GM21390 (cell line): Measurements from ENCODE around the gene SOX11.

Experiments
- ATAC-seq: cut with Tn5 transposase; IDR thresholded peaks from one replicate; pipeline ENCODE4 v1.9.1; 2021; ENCODE audit not compliant: unreplicated experiment

SOX11 gene

DNA sequence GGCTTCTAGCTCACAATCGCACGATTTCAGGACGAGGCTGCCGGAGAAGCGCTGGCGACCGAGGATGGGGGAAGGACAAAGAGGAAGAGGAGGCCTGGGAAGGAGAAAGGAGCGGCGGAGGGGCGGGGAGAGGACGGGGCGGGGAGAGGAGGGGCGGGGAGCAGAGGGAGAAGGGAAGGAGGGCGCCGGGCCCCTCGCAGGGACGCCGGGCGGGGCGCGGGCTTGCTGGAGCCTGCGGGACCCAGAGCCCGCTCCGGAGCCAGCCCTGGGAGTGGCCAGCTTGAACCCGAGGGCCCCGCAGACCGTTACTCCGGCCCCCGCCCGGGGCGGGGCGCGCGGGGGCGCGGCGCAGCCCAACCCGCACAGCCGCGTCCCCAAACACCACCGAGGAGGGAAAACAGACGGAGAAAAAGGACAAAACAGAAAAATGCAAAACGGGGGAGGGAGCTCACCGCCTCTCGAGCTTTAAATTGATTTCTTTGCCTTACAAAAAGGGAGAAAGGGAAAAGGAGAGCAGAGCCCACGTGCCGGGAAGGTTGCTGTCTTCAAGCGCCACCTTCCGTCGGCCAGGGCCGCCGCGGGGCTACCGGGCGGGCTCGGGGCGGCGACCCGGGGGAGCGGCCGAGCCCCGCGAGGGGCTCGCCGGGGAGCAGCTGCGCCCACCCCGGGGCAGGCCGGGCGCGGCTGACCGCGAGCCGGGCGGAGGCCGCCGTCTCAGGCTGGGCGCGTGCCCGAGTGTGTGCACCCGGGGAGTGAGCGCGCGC lies 781 bp upstream of the SOX11 start:
- no peak for ATAC-seq

DNA sequence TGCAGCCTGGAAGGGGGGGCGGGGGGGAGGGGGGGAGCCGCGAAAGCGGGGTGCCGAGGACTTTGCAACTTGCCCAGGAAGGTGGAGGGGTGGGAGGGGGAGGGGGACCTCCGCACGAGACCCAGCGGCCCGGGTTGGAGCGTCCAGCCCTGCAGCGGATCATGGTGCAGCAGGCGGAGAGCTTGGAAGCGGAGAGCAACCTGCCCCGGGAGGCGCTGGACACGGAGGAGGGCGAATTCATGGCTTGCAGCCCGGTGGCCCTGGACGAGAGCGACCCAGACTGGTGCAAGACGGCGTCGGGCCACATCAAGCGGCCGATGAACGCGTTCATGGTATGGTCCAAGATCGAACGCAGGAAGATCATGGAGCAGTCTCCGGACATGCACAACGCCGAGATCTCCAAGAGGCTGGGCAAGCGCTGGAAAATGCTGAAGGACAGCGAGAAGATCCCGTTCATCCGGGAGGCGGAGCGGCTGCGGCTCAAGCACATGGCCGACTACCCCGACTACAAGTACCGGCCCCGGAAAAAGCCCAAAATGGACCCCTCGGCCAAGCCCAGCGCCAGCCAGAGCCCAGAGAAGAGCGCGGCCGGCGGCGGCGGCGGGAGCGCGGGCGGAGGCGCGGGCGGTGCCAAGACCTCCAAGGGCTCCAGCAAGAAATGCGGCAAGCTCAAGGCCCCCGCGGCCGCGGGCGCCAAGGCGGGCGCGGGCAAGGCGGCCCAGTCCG lies 540 bp downstream of the SOX11 start:
- ATAC-seq: no peak

DNA sequence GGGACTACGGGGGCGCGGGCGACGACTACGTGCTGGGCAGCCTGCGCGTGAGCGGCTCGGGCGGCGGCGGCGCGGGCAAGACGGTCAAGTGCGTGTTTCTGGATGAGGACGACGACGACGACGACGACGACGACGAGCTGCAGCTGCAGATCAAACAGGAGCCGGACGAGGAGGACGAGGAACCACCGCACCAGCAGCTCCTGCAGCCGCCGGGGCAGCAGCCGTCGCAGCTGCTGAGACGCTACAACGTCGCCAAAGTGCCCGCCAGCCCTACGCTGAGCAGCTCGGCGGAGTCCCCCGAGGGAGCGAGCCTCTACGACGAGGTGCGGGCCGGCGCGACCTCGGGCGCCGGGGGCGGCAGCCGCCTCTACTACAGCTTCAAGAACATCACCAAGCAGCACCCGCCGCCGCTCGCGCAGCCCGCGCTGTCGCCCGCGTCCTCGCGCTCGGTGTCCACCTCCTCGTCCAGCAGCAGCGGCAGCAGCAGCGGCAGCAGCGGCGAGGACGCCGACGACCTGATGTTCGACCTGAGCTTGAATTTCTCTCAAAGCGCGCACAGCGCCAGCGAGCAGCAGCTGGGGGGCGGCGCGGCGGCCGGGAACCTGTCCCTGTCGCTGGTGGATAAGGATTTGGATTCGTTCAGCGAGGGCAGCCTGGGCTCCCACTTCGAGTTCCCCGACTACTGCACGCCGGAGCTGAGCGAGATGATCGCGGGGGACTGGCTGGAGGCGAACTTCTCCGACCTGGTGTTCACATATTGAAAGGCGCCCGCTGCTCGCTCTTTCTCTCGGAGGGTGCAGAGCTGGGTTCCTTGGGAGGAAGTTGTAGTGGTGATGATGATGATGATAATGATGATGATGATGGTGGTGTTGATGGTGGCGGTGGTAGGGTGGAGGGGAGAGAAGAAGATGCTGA lies 1.4 kb downstream of the SOX11 start:
- ATAC-seq: no peak

DNA sequence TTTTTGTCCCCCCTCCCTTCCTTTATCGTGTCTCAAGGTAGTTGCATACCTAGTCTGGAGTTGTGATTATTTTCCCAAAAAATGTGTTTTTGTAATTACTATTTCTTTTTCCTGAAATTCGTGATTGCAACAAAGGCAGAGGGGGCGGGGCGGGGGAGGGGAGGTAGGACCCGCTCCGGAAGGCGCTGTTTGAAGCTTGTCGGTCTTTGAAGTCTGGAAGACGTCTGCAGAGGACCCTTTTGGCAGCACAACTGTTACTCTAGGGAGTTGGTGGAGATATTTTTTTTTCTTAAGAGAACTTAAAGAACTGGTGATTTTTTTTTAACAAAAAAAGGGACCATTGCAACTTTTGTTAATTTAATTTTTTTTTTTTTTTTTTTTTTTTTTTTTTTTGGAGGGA lies 2.1 kb downstream of the SOX11 start:
- no peak for ATAC-seq

DNA sequence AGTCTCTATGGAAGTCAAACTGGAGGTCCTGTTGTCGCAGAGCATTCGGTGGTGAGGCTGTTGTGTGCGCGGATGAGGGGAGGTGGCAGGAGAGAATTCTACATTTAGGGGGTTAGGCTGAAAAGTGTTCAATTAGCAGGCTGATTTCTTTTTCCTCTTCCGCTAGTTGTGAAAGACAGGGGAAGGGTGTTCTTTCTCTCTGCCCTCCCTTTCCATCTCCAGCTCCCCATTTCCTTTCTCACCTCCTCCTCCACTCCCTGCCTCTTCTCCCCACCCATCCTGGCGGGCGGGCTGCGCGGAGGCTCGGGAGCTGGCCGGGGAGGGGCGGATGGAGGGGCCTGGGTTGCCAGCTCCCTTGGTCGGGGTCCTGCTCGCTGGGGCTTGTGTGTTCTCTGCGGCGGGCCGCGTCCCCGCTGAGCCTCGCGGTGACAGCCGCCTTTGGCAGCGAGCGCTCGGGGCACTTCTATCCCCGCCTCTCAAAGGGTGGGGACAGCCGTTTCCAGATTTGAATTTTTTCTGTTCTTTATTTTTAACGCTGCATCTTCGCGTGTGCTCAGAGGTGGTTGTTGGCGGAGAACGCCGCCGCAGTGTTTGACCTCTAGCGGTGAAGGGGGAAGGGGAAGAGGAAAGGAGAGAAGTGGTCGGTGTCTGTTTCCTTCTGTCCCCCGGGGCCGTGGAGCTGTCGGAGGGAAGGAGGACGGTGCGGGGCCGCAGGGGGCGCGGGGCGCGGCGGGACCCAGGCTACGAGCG lies 3.6 kb downstream of the SOX11 start:
- ATAC-seq: no peak

DNA sequence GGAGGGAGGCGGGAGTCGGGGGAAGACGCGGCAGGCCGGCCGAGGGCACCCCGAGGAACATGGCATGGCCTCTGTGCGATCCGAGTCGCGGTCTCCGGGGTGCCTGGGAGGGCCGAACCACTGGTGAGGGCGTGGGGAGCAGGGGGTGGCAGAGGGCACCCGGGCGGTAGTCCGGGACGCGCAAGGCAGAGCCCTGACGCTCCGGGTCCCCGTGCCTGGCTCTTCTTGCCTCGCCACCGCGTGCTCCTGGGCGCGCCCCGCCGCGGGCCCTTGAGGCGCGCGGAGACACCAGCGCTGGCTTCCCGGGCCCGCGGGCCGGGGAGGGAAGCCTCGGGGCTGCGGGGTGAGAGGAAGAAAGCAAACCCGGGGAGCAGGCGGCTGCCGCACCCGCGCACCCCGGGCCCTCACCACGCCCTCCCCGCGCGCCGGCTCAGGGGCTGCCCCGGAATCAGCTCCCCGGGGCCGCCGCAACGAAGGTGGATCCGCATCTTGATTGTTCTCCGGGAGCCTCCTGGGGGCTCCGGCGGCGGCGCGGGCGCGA lies 4.3 kb downstream of the SOX11 start:
- no peak for ATAC-seq

DNA sequence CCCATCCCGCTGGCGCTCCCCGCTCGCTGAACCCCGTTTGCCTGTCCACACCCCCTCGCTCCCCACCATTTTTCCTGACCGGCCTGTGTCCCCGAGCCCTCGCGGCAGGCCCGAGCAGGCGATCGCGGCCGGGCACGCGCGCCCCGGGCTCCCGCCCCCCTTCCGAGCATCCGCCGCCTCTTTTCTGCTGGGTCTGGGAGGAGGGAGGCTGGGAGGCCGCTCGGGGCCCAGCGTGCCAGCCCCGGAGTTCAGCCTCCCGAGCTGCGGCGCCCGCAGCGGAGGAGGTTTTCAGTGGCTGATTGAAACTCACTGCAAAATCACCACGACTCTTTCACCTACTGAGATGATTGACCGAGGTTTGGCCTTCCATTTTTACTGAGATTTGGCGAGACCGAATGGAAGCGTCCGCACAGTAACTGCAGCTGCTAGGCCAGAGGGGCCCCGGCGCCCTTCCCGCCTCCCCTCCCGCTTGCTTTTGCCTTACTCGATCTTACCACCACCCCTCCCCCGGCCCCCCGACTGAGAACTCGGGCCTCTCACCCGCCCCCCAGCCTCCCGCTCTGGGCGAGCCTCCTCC lies 4.8 kb downstream of the SOX11 start:
- no peak for ATAC-seq

DNA sequence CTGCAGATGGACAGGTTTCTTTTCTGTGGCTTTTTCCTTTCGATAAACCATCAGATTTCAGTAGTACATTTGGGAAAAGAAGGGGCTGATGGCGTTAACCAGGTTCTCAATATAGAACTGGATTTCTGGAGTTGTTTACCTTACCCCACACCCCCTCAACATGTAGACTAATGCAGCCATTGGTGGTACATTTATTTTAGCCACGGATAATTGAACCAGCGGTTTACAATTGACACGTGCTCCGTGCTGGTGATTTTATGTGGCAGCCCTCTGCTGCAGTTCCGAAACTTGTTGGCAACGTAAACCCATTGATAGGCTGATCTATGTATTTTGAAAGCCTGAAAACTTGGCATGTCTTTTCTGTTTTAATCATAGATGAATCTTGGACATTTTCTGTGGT lies 5.4 kb downstream of the SOX11 start:
- no peak for ATAC-seq

DNA sequence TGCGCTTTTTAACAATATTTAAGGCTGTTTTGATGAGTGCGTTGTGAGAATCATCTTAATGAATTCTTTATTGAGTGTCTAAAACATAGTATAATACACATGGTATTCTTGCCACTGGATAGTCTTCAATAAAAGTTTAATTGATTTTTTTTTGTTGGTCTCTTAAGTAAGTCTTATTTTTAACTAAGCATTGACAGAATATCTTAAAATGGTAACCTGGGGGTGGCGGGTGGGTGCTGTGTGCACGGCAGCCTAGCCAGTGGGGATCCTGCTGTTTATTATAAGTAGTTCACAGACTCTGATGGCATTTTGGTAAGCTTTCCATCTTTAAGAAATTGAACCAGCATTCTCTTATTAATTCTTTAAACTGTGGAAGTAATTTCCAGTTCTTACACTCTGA lies 6.0 kb downstream of the SOX11 start:
- ATAC-seq: no peak

DNA sequence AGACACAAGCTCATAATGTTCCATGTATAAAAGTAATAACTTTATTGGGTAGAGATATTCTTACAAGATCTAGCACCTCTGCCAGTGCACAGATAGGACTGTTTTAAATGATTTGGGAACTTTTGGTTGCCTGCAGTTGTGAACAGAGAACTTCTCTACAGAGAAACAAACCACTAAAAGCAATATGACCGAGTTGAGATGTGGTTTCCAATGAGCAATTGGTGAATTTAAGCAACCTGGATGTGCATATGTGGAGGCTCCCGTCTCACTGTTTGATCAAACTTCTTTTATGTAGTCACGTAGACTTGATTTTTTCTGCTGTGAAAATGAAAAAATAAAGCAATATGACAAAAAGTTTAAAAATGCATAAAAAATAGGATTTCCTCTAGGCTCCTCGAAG lies 7.8 kb downstream of the SOX11 start:
- ATAC-seq: no peak

DNA sequence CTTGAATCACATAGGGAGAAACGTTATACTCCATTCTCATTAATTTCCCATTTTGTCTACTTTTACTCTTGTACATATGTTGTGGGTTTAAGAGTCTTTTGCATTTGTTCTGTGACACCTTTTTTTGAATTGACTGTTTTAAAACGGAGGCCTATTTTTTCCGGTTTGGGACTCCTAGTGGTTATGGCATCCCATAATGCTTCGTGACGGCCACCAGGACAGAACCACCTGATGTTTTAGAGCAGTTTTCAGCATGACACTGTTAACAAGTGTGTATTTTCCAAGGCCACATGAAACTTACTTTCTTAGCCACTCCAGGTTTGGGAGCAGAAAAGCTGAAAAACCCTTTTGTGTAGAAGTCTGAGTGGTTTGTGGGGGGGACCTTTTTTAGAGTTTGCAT lies 8.4 kb downstream of the SOX11 start:
- no peak for ATAC-seq

DNA sequence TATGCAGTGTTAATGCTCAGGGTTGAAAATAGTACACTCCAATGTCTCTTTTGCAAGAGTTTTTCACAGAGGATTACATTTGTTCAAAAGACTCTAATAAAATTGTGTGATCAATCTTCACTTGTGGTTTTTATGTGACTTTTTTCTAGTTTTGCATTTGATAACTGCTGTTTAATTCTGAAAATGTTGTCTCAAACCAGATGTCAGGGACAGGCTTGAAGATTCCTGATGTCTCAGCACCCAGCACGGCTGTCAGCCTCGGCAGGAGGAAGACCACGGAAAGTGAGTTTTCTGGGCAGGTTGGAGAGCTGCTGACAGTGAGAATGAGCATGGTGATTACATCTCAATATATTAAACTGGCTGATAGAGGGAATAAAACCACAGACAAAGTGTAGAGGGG lies 9.1 kb downstream of the SOX11 start:
- ATAC-seq: no peak

DNA sequence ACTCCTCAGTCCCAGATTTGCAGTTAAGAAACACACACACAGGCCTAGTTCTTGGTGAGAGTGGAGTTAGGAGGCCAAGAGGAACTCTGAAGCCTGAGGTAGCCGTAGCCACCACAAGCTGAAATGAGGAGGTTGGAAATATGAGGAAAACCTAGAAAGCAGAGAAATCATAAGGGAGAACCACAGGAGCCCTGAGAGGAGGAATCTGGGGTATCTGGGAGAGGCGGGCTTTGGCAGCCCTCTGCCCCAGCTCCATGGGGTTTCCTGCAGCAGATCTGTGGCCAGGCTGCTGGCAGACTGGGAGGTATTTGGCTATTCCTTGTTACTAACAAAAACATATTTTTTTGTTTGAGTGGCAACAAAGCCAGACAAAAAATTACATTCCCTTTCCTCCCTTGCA lies 11.0 kb downstream of the SOX11 start:
- no peak for ATAC-seq

DNA sequence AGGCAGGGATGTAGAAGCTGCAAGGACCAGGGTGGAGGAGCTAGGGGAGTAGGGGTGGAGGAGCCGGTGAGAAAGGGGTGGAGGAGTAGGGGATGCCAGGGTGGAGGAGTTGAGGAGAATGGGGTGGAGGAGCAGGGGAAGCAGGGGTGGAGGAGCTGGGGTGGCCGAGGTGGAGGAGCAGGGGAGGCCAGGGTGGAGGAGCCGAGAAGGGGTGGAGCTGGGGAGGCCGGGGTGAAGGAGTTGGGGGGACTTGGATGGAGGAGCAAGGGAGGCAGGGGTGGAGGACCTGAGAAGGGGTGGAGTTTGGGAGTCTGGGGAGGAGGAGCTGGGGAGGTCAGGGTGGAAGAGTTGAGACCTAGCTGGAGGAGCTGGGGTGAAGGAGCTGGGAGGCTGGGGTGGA lies 13.3 kb downstream of the SOX11 start:
- ATAC-seq: no peak

DNA sequence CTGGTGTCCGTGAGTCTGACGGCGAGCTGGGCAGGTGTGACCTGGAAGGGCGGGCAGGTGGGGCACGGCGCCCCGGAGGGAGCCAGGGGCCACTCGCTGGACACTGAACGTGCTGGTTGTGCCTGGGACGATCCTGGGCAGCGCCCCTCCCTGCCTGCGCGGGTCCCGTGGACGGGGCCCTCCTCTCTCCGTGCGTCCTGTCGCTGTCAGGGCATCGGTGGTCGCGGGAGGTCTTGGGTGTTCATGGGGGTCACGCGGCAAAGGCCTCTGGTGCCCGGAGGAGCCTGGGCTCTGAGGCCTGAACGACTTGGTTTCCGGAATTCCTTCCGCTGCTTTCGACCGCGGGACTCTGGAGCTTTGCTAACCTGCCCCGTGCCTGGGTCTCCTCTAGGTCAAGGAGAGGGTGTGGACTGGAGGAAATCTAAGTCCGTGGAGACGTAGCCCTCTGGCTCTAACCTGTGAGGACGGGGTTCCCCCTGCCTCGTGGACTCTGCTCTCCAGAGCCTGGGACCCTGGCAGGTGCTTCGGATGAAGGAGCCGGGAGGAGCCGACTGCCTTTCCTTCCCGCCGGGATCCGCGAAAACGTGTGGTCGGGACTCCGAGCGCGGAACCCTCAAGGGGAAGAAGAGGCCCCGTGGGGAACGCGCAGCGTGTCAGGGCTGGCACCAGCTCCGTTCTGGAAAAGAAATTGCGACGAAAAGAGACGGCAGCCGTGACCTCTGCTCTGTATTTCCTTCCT lies 14.7 kb downstream of the SOX11 start:
- ATAC-seq: no peak

DNA sequence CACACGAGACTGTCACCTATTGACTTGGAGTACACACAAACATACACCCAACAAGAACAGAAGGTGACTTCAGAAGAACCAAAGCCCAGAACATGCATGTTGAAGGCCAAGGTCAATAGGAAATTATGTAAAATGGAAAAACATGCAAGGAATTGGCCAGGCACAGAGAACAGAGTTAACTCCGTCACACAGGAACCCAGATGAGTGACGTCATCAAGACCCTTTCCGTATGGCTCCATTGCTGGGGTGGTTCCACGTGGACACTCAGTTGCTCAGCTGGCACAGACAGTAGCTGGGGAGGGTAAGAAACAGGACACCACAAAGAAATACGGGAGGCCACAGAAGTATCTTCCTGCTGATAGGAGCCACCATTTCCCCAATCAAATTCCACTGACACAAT lies 18.4 kb downstream of the SOX11 start:
- no peak for ATAC-seq

DNA sequence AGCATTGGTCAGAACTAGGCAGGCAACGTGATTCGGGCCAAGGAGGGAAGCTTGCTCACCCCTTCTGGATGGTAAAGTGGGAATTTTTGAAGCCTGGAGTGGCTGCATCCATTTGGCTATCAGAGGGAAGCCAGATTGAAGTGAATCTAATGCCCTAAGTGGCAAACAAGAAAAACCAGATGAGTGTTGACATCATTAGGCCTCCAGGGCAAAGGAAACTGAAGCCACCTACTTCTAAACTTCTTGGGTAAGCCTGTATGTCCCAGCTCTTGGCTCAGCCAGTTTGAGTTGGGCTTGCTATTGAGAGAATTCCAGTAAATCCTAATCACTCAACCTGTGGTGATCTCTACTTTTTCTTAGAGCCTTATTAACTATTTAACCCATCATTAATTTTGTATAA lies 20.9 kb downstream of the SOX11 start:
- no peak for ATAC-seq

DNA sequence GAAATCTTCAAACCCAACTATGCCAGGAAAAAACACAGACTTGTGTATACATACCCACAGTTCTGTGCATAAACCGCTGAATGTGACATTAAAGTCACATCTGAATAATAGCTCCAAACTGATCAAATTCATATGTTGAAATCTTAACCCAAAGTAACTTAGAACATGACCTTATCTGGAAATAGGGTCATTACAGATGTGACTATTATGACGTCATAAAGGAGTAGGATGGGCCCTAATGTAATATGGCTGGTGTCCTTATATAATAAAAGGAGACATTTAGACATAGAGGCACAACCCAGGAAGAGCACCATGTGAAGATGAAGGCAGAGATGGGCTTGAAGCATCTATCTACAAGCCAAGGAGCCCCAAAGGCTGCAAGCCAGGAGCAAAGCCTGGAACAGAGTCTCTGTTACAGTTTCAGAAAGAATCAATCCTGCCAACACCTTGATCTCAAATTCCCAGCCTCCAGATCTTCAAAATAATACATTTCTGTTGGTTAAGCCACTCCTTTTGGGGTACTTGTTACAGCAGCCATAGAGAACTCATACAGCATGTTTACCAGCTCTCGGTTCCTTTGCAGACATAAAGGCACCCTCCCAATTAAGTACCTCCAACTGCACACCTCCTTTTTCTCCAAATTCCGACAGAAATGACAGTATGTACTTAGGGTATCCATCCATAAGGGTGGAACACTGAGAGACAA lies 27.6 kb downstream of the SOX11 start:
- ATAC-seq: no peak

DNA sequence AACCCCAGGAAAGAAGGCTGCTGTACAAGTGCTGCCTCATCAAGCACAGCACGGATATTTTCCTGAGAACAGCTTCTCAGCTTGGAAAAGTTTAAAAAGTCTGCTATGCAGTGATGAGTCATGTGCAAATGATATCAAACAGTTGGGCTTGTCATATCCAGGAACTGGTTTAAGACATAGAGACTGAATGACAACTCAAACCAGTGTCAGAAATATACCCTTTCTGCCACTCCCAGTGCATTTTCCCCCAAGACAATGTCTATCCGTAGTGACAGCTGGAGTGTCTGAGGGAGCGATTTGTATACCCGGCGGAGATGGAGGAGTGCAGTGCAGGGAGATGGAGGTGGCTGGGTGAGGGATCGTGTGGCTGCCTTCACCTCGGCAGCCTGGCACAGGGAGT lies 28.2 kb downstream of the SOX11 start:
- ATAC-seq: no peak
